NK-92 (cell line): Measurements from ENCODE around the gene VAX1.
"Not testable (repeated sequence)": the region's sequence is repeated elsewhere in the genome, so short reads cannot be mapped to it uniquely, and the experiment has no call there.

Experiments
- DNase-seq: peaks from one replicate; lab custom pipeline; 2025; ENCODE audit not compliant: unreplicated experiment; lab: John Stamatoyannopoulos, UW

VAX1 gene

DNA sequence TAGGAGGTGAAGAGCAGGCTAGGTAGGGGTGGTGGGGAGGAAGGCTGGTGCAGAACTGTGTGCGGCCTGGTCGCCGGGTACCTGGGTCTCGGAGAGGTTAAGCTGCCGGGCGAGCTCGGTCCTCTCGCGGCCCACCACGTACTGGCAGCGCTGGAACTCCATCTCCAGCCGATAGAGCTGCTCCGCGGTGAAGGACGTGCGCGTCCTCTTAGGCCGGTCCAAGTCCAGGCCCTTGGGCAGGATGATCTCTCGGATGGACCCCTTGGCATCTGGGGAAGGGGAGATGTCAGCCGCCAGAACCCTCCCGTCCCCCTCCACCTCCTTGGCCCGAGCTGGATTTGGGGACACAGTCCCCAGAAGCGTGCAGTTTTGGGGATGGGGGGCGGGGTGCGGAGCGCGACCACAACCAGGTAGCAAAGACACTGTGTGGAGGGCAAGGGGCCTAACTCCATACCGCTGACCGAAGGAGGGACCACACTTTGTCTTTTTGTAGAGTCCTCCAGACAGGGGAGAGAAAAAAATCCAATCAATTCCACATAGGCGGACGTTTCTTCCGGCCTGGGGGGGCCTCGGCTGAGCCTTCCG is 1.6 kb downstream of the VAX1 start:
- no peak for DNase-seq

- no peak for DNase-seq
These were observed 2.5 kb downstream of the VAX1 start for GRCh38 chr10:117135480-117136140.

DNA sequence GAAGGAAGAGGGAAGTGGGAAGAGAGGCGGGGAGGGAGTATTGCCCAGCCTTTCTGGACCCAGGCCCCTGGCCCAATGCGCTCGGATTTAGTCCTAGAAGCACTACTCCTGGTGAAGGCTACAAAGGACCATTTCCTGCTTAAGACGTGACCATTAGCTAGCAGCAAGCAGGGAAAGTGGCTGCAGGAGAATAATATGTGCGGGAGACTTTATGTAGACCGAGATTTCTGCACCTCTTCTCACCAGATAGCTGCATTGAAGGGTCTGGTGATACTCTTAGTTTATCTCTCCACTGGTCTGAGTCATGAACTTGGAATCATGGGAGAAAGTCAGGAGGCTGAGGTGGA is 3.1 kb downstream of the VAX1 start:
- no peak for DNase-seq

GRCh38 chr10:117134306-117135025 is 3.6 kb downstream of the VAX1 start:
- DNase-seq: no peak

GRCh38 chr10:117134056-117134305 is 4.1 kb downstream of the VAX1 start:
- DNase-seq: no peak

- no peak for DNase-seq
These were observed 4.6 kb downstream of the VAX1 start for GRCh38 chr10:117133273-117134055.

- no peak for DNase-seq
These were observed 5.3 kb downstream of the VAX1 start for GRCh38 chr10:117132751-117133231.

GRCh38 chr10:117131376-117132327 is 6.4 kb downstream of the VAX1 start:
- no peak for DNase-seq

GRCh38 chr10:117130862-117131375 is 7.2 kb downstream of the VAX1 start:
- DNase-seq: no peak

- no peak for DNase-seq
These were observed 7.7 kb downstream of the VAX1 start for GRCh38 chr10:117130346-117130745.

DNA sequence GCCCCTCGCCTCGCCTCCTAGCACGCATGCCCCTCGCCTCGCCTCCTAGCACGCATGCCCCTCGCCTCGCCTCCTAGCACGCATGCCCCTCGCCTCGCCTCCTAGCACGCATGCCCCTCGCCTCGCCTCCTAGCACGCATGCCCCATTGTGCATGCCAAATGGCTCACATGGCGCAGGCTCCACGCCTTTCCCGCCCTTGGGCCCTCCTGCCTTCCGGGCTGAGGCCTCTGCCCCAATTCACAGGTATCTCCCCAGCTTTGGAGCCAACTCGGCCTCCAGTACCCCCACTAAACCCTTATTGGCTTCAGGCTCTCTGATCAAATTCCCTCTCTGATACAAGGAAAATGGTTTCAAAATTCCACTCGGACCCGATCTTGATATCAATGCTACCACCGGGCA is 11.4 kb downstream of the VAX1 start:
- DNase-seq: not testable (repeated sequence)

DNA sequence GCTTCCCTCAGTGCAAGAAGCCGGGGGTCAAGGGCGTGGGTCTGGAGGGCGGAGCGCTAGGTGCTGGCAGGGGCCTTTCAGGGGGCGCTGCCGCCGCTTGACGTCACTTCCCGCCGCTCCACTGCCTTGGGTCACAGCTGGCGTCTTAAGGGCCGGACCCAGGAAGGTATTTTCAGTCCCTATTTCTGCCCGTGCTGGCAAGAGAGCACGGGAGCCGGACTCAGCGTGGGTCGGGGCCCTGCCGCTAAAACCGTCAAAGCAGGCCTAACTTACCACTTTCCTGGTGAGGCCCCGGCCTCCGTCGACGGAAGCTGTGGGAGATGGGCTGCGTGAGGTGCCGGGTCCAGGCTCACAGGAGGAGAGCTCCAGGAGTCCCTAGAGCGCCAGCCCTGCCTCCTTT is 12.0 kb downstream of the VAX1 start:
- DNase-seq: no peak

DNA sequence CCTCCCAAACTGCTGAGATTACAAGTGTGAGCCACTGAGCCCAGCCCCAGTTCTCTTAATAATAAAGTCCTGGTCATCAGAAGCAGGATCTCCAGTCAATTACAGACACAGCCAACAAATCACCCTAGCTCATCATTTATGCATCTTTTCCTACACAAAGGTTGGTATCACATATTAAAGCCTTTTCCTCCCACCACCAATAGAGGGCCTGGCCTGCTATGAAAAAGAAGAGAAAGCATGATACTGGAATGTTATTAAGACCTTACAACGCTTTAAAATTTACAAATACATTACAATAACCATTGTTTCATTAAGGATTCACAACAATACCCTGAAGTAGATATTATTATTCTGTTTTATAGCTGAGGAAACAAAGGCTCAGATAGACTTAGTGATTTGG is 25.9 kb downstream of the VAX1 start:
- no peak for DNase-seq

DNA sequence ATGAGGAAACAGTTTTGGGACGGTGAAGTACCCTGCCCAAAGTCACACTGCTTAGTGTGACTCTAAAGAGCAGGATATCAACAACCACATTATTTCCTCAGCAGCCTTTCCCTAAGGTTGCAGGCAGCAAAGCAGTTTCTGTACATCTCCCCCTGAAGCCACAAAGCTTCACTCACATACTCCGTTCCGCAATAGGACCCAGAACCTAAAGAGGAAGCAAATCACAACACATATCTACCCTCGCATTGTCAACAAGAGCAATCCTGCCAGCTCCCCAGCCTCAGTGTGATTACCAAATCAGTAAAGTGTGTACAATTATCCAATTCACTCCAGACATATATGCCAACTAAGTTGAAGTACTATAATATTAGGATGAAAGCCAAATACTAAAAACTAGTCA is 30.8 kb downstream of the VAX1 start:
- DNase-seq: no peak

DNA sequence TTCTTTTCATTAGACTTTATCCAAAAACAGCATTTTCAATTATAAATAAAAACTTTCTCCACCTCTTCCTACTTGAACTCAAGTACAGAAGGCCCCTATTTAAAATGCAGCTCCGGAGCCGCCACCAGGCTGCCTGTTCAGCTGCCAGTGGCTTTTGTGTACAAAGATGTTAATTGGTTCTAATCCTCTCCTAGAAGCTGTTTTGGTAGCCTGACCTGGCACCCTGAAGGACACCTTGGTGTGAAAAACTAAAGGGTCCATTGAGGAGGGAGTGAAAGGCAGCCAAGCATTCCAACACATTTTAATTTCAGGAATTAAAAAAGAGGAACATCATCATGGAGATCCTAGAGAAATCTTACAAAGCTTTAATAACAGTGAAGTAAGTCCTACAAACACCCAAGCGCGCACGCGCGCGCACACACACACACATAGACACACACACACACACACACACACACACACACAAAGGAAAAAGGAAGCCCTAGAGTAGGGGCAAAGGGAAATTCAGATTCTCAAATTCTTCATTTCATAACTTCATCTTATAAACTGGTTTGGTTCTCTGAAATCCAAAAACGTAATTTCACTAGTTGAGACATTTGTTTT is 41.4 kb downstream of the VAX1 start:
- DNase-seq: no peak

DNA sequence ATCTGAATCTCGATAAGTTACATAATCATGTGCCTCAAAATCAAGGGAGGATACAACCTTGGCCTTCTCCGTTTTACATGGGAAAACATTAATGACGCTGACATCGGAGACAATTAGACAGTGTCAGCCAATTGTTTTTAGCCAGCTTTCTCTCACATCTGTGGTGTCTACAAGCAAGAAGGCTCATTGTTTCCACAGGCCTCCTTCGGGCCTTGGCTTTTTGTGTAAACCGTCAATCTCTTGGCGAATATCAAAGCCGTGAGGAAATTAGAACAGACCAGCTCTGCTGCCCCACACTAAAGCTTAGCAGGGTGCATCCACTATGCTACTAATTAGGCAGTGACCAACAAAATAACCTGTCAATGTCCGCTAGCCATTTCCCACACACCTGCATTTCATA is 43.2 kb downstream of the VAX1 start:
- DNase-seq: no peak

GRCh38 chr10:117092386-117092785 is 45.7 kb downstream of the VAX1 start:
- no peak for DNase-seq

GRCh38 chr10:117090834-117091233 is 47.2 kb downstream of the VAX1 start:
- DNase-seq: no peak

DNA sequence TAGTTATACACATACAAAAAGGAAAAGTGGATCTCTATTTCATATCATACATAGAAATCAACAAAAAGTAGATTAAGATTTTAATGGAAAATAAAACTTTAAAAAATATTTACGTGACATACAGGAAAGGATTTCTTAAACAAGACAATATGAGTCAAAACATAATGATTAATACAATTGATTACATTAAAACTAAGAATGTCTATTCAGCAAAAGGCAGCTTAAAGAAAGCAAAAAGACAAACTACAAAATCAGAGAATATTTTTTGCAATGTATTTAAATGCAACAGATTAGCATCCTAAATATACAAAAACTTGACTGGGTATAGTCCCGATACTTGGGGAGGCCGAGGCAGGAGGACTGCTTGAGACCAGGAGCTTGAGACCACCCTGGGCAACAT is 50.5 kb downstream of the VAX1 start:
- no peak for DNase-seq

GRCh38 chr10:117086546-117086945 is 51.5 kb downstream of the VAX1 start:
- no peak for DNase-seq
